Pancreas (tissue), 10 donors: Measurements from ENCODE around the gene BNC1. TPM values are rescaled to one million over a fixed set of nuclear protein-coding genes. Genes with fewer than 3 reads are reported as not detected.

Experiments
- ATAC-seq, 4 donors: fragments of 200-7000 bp; cut with Tn5 transposase; one replicate each; pipeline versions ENCODE4 v1.8.0 to v1.9.1; 2020; ENCODE audit warnings: mild to moderate bottlenecking in 4 of 4, moderate library complexity in 4 of 4
- DNase-seq, 6 donors: peaks; one replicate each; pipeline ENCODE4 v3.0.0-alpha.2; 2020
- FAIRE-seq: peaks from 2 replicates; lab custom pipeline; 2012; peaks lifted over from hg19 to GRCh38; lab: Jason Lieb, UNC
- H3K27ac ChIP-seq, 4 donors: fragments of 200-600 bp; sonication (generic); 1 replicate in 3 of 4; 2 replicates in 1 of 4; pipeline versions ENCODE4 v1.5.0 to v1.8.0; 2020
- H3K27me3 ChIP-seq, 4 donors: fragments of 200-600 bp; one replicate each; pipeline ENCODE4 v1.8.0; 2021
- H3K36me3 ChIP-seq, 3 donors: fragments of 200-600 bp; sonication (generic) in 1 of 3; one replicate each; pipeline versions ENCODE4 v1.5.0 to v1.8.0; 2020 to 2021
- H3K4me1 ChIP-seq, 3 donors: fragments of 200-600 bp; one replicate each; pipeline ENCODE4 v1.8.0; 2021
- H3K4me3 ChIP-seq, 4 donors: fragments of 200-600 bp; sonication (generic) in 2 of 4; one replicate each; pipeline versions ENCODE4 v1.5.0 to v1.8.0; 2020 to 2021
- H3K9me3 ChIP-seq, 4 donors: fragments of 200-600 bp; one replicate each; pipeline ENCODE4 v1.8.0; 2021
- CTCF ChIP-seq, 4 donors: fragments of 200-600 bp; sonication (generic) in 3 of 4; IDR thresholded peaks; one replicate each; pipeline versions ENCODE4 v1.5.0 to v1.8.0; 2021; ENCODE audit warnings: antibody characterized with exemption in 4 of 4
- WGBS, 2 donors: extraction: QIAGEN DNeasy Blood & Tissue Kit; methylation state at CpG; one replicate each; pipeline ENCODE4 v1.1.7; 2013; 5-methylcytosine and 5-hydroxymethylcytosine counted together
- intact Hi-C, 3 donors: fragments of 100-400 bp; cut with DNase I; formaldehyde crosslinking; loops; one replicate each; pipeline versions ENCODE4 v1.11.1 to v1.14.2; 2022
- polyA plus RNA-seq, 2 donors: library from polyadenylated mRNA; stranded (reverse); fragments of 200-250 nt; gene quantifications; one replicate each; pipeline ENCODE4 v1.2.3, GENCODE V29; 2013
- total RNA-seq, 6 donors: library from RNA; stranded (reverse); fragmentation: NEBNext Ultra II Directional in 4 of 6; extraction: Animal tissue kit (Norgen Biotek cat#: 25700) in 4 of 6; gene quantifications; one replicate each; pipeline versions ENCODE4 v1.2.1 to v1.2.4, GENCODE V29; 2021 to 2023
- donor health status: healthy with polysubstance abuse.
- donor health status: DM: no; HTN: no; CAD: no; lungs with moderate emphysema.
- donor health status: DM: no; HTN: no; CAD: no.
- donor health status: control.
- donor health status: control.
- donor health status: Bipolar disorder and iron deficiency.
- donor health status: DM: yes; HTN: yes; CAD: no.
- donor health status: DM: no; HTN: no; CAD: no.
- donor health status: DM: no; HTN: no; CAD: no.
- donor health status: DM: yes; HTN: yes; CAD: no.

BNC1 gene
- total and polyA plus RNA-seq, 8 donors: 0.02 to 0.42 (median 0.06) TPM; not detected in 5

GRCh38 chr15:83299462-83299861, 15.0 kb upstream of the BNC1 start:
- no peak for FAIRE-seq
- ATAC-seq: no peak

GRCh38 chr15:83295417-83295816, 11.0 kb upstream of the BNC1 start:
- Histone ChIP-seq H3K27me3 (peaks cover 0 to 4% (median 0%) of the 10 kb centered on the region in 4 donors), H3K4me1 (no peaks in the 10 kb centered on the region), H3K9me3 (no peaks in the 10 kb centered on the region), H3K27ac (no peak overlapping the region), H3K36me3 (no peaks in the 10 kb centered on the region), H3K4me3 (no peak overlapping the region)
- intact Hi-C loops: no loop called here
- FAIRE-seq (no peak), DNase-seq (no peak), ATAC-seq (no peak)
- 50 to 53% methylated on average over 6 of the region's 6 CpGs for WGBS, 2 donors
- TF ChIP-seq CTCF (IDR thresholded peaks at IDR 0.05): no peak

More at GRCh38 chr15:83299462-83299861, 15.0 kb upstream of the BNC1 start:
- WGBS, 2 donors: 66 to 77% methylated on average over 3 of the region's 3 CpGs
- Histone ChIP-seq H3K36me3 (no peaks in the 10 kb centered on the region), H3K4me3 (no peak overlapping the region), H3K27ac (no peak overlapping the region), H3K27me3 (peaks cover 0 to 4% (median 0%) of the 10 kb centered on the region in 4 donors), H3K9me3 (no peaks in the 10 kb centered on the region), H3K4me1 (no peaks in the 10 kb centered on the region)
- DNase-seq: no peak
- intact Hi-C loops: no loop called here
- TF ChIP-seq CTCF (IDR thresholded peaks at IDR 0.05): no peak

GRCh38 chr15:83293201-83293600, 8.7 kb upstream of the BNC1 start:
- Histone ChIP-seq H3K9me3 (no peaks in the 10 kb centered on the region), H3K4me1 (no peaks in the 10 kb centered on the region), H3K4me3 (no peak overlapping the region), H3K36me3 (no peaks in the 10 kb centered on the region), H3K27me3 (peaks cover 0 to 5% (median 2%) of the 10 kb centered on the region in 4 donors), H3K27ac (no peak overlapping the region)
- FAIRE-seq: no peak
- intact Hi-C loops: no loop called here
- no peak for ATAC-seq
- WGBS, 2 donors: 39 to 53% methylated on average over 1 of the region's 1 CpG
- no peak for TF ChIP-seq CTCF (IDR thresholded peaks at IDR 0.05)
- DNase-seq: no peak

- Histone ChIP-seq H3K36me3 (no peaks in the 10 kb centered on the region), H3K9me3 (no peaks in the 10 kb centered on the region), H3K27me3 (peaks cover 0 to 5% (median 0%) of the 10 kb centered on the region in 4 donors), H3K4me3 (no peak overlapping the region), H3K27ac (no peak overlapping the region), H3K4me1 (no peaks in the 10 kb centered on the region)
- ATAC-seq: no peak
- no peak for FAIRE-seq
- intact Hi-C loops: no loop called here
- WGBS, 2 donors: 47 to 53% methylated on average over 5 of the region's 5 CpGs
- DNase-seq: no peak
- TF ChIP-seq CTCF (IDR thresholded peaks at IDR 0.05): no peak
These were observed 7.9 kb upstream of the BNC1 start for GRCh38 chr15:83292317-83292716.

GRCh38 chr15:83290236-83290635, 5.8 kb upstream of the BNC1 start:
- Histone ChIP-seq H3K36me3 (no peaks in the 10 kb centered on the region), H3K27me3 (peaks cover 0 to 5% (median 0%) of the 10 kb centered on the region in 4 donors), H3K27ac (no peak overlapping the region), H3K4me3 (no peak overlapping the region), H3K9me3 (no peaks in the 10 kb centered on the region), H3K4me1 (no peaks in the 10 kb centered on the region)
- no peak for TF ChIP-seq CTCF (IDR thresholded peaks at IDR 0.05)
- 60 to 77% methylated on average over 4 of the region's 4 CpGs for WGBS, 2 donors
- DNase-seq (no peak), FAIRE-seq (no peak), ATAC-seq (no peak)
- intact Hi-C loops: no loop called here
